Astrocyte (in vitro differentiated cells and primary cell): ENCODE measurements around the gene PROM1. TPM values are rescaled to one million over a fixed set of nuclear protein-coding genes. Genes with fewer than 3 reads are reported as not detected.

Source experiments
- DNase-seq: peaks from one replicate; pipeline ENCODE4 v3.0.0-alpha.2; 2010; ENCODE audit warnings: low read depth
- FAIRE-seq: peaks from 2 replicates; lab custom pipeline; 2011; peaks lifted over from hg19 to GRCh38; lab: Jason Lieb, UNC
- H2AFZ ChIP-seq: 2 replicates; pipeline ENCODE4 v1.6.0; 2012; ENCODE audit warnings: low read depth, low read length, inconsistent platforms
- H3K27ac ChIP-seq: 2 replicates; pipeline ENCODE4 v1.5.1; 2011; ENCODE audit warnings: low read depth, low read length, inconsistent platforms
- H3K27me3 ChIP-seq: 2 replicates; pipeline ENCODE4 v1.6.0; 2011; ENCODE audit warnings: low read length, inconsistent platforms; ENCODE audit not compliant: insufficient read depth
- H3K36me3 ChIP-seq: 2 replicates; pipeline ENCODE4 v1.5.1; 2011; ENCODE audit warnings: low read length, inconsistent platforms; ENCODE audit not compliant: insufficient read depth
- H3K4me1 ChIP-seq: 2 replicates; pipeline ENCODE4 v1.5.1; 2011; ENCODE audit warnings: low read length, inconsistent platforms; ENCODE audit not compliant: insufficient read depth
- H3K4me2 ChIP-seq: 2 replicates; pipeline ENCODE4 v1.6.0; 2012; ENCODE audit warnings: low read length, inconsistent platforms
- H3K4me3 ChIP-seq: 2 replicates; pipeline ENCODE4 v1.5.1; 2011; ENCODE audit warnings: low read depth, mild to moderate bottlenecking, low read length, inconsistent platforms; ENCODE audit not compliant: insufficient read depth
- H3K79me2 ChIP-seq: 2 replicates; pipeline ENCODE4 v1.6.0; 2012; ENCODE audit warnings: mild to moderate bottlenecking, low read length, inconsistent platforms; ENCODE audit not compliant: insufficient read depth
- H3K9ac ChIP-seq: 2 replicates; pipeline ENCODE4 v1.6.0; 2012; ENCODE audit warnings: mild to moderate bottlenecking, low read length, inconsistent platforms
- H3K9me3 ChIP-seq: 2 replicates; pipeline ENCODE4 v1.5.1; 2012; ENCODE audit warnings: low read depth, mild to moderate bottlenecking, low read length, inconsistent platforms; ENCODE audit not compliant: insufficient read depth
- H4K20me1 ChIP-seq: 2 replicates; pipeline ENCODE4 v1.6.0; 2012; ENCODE audit warnings: low read length, inconsistent platforms; ENCODE audit not compliant: insufficient read depth
- H3K27ac Mint-ChIP-seq: one replicate; pipeline ENCODE4 v1.8.0; 2021; ENCODE audit warnings: mild to moderate bottlenecking, mixed read lengths; ENCODE audit not compliant: unreplicated experiment
- H3K27me3 Mint-ChIP-seq: one replicate; pipeline ENCODE4 v1.8.0; 2021; ENCODE audit warnings: low read depth, mixed read lengths; ENCODE audit not compliant: unreplicated experiment
- H3K36me3 Mint-ChIP-seq: one replicate; pipeline ENCODE4 v1.8.0; 2021; ENCODE audit warnings: low read depth, mixed read lengths; ENCODE audit not compliant: unreplicated experiment
- H3K4me1 Mint-ChIP-seq: one replicate; pipeline ENCODE4 v1.8.0; 2021; ENCODE audit warnings: low read depth, mixed read lengths; ENCODE audit not compliant: unreplicated experiment
- H3K4me3 Mint-ChIP-seq: one replicate; pipeline ENCODE4 v1.8.0; 2021; ENCODE audit warnings: mild to moderate bottlenecking, moderate library complexity, mixed read lengths; ENCODE audit not compliant: unreplicated experiment
- H3K9me3 Mint-ChIP-seq: one replicate; pipeline ENCODE4 v1.8.0; 2021; ENCODE audit warnings: mild to moderate bottlenecking, mixed read lengths; ENCODE audit not compliant: unreplicated experiment
- EZH2 ChIP-seq: IDR thresholded peaks from 2 replicates; pipeline ENCODE4 v1.6.1; 2012; ENCODE audit warnings: mild to moderate bottlenecking, low read length, inconsistent platforms; ENCODE audit not compliant: insufficient read depth
- total RNA-seq: library from RNA; stranded (reverse); gene quantifications from 2 replicates; pipeline ENCODE4 v1.2.1, GENCODE V29; 2021
- TF ChIP-seq, protein P1 (sequence below): IDR thresholded peaks from 2 replicates; pipeline ENCODE4 v1.5.1; 2011; ENCODE audit warnings: low read depth, mild to moderate bottlenecking, inconsistent platforms, low read length, moderate library complexity; ENCODE audit not compliant: insufficient read depth

The PROM1 gene
- total RNA-seq, 1 donor from 2014 or later, result 34.5 TPM

DNA sequence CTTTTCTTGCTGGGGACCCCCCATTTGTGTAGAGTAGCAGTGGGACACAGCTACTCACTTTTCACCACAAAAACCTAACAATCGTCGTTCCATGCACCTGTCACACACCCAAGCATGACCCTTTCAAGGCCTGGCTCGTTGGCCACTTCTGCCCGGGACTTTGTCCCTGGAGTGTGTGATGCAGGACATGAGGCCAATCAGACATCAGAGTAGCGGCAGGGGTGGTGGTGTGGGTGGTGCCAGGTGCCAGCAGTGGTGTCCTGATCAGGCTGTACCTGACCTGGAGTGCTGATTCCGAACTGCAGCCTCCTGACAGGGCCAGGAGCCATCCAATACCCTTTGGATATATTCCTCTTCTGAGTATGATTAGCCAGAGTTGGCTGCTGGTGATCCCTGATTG, 23.1 kb upstream of the PROM1 start:
- H3K9ac ChIP-seq, result no peak overlapping the region
- DNase-seq (no peak), FAIRE-seq (no peak)
- TF ChIP-seq, protein P1, sequence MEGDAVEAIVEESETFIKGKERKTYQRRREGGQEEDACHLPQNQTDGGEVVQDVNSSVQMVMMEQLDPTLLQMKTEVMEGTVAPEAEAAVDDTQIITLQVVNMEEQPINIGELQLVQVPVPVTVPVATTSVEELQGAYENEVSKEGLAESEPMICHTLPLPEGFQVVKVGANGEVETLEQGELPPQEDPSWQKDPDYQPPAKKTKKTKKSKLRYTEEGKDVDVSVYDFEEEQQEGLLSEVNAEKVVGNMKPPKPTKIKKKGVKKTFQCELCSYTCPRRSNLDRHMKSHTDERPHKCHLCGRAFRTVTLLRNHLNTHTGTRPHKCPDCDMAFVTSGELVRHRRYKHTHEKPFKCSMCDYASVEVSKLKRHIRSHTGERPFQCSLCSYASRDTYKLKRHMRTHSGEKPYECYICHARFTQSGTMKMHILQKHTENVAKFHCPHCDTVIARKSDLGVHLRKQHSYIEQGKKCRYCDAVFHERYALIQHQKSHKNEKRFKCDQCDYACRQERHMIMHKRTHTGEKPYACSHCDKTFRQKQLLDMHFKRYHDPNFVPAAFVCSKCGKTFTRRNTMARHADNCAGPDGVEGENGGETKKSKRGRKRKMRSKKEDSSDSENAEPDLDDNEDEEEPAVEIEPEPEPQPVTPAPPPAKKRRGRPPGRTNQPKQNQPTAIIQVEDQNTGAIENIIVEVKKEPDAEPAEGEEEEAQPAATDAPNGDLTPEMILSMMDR, result no peak
- no peak for TF ChIP-seq EZH2
- H4K20me1 ChIP-seq, result no peaks in the 10 kb centered on the region
- no peaks in the 10 kb centered on the region for H3K4me1 ChIP-seq
- H3K27me3 ChIP-seq, result peaks cover 18% of the 10 kb centered on the region
- Mint-ChIP-seq H3K4me3 (no peak overlapping the region), H3K27me3 (peaks cover 11% of the 10 kb centered on the region), H3K27ac (no peak overlapping the region), H3K4me1 (no peaks in the 10 kb centered on the region), H3K9me3 (peaks cover 5% of the 10 kb centered on the region), H3K36me3 (no peaks in the 10 kb centered on the region)
- no peaks in the 10 kb centered on the region for H3K79me2 ChIP-seq
- H2AFZ ChIP-seq, result no peak overlapping the region
- no peak overlapping the region for H3K4me2 ChIP-seq
- H3K36me3 ChIP-seq, result no peaks in the 10 kb centered on the region
- H3K27ac ChIP-seq, result no peak overlapping the region
- no peak overlapping the region for H3K4me3 ChIP-seq
- no peaks in the 10 kb centered on the region for H3K9me3 ChIP-seq

DNA sequence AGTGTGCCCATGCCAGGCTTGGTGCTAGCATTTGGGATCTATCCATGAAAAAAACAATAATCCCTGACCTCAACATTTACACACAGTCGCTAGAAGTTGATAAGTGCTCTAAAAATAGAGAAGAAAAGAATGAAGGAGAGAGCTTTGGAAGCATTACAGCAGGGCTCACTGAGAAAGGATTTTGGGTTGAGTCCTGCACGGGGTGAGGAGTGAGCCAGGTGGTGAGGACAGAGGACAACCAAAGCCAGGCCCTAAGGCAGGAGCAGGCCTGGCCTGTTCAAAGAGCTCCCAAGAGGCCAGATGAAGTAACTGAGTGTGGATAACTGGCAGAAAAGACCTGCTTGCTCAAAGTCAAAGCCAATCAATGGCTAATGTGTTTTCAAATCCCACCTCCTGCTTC, 20.7 kb upstream of the PROM1 start:
- no peaks in the 10 kb centered on the region for H4K20me1 ChIP-seq
- H2AFZ ChIP-seq, result no peak overlapping the region
- H3K27ac ChIP-seq, result no peak overlapping the region
- H3K27me3 ChIP-seq, result peaks cover 24% of the 10 kb centered on the region
- DNase-seq (no peak), FAIRE-seq (no peak)
- H3K79me2 ChIP-seq, result no peaks in the 10 kb centered on the region
- Mint-ChIP-seq H3K4me3 (no peak overlapping the region), H3K27ac (no peak overlapping the region), H3K4me1 (no peaks in the 10 kb centered on the region), H3K36me3 (no peaks in the 10 kb centered on the region), H3K27me3 (peaks cover 11% of the 10 kb centered on the region), H3K9me3 (peaks cover 4% of the 10 kb centered on the region)
- no peaks in the 10 kb centered on the region for H3K4me1 ChIP-seq
- H3K9ac ChIP-seq, result no peak overlapping the region
- H3K9me3 ChIP-seq, result no peaks in the 10 kb centered on the region
- no peaks in the 10 kb centered on the region for H3K36me3 ChIP-seq
- H3K4me2 ChIP-seq, result no peak overlapping the region
- H3K4me3 ChIP-seq, result no peak overlapping the region
- TF ChIP-seq, protein P1, result no peak
- TF ChIP-seq EZH2, result no peak

DNA sequence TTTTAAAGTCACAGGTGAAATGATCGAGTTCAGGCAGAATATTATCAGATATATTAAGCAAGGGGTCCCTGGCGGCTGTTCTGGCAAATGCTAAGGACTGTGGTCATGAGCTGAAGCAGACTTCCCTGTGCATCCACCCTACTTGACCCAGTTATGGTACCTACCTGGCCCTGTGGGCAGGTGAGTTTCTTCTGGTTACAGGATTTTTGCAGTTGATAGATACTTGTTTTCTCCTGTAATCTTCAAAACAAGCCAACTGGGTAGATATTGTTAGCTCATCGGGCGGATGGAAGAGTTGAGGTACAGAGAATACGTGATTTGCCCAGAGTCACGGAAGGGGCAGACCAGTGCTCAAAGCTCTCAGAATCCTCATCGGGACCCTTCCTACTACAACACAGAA, 18.5 kb upstream of the PROM1 start:
- no peak for TF ChIP-seq EZH2
- TF ChIP-seq, protein P1, result no peak
- no peaks in the 10 kb centered on the region for H3K79me2 ChIP-seq
- H3K27me3 ChIP-seq, result peaks cover 21% of the 10 kb centered on the region
- Mint-ChIP-seq H3K4me1 (no peaks in the 10 kb centered on the region), H3K36me3 (no peaks in the 10 kb centered on the region), H3K27me3 (peaks cover 7% of the 10 kb centered on the region), H3K27ac (no peak overlapping the region), H3K4me3 (no peak overlapping the region), H3K9me3 (no peaks in the 10 kb centered on the region)
- H3K4me1 ChIP-seq, result no peaks in the 10 kb centered on the region
- H3K4me2 ChIP-seq, result no peak overlapping the region
- H3K4me3 ChIP-seq, result no peak overlapping the region
- H3K27ac ChIP-seq, result no peak overlapping the region
- H3K9ac ChIP-seq, result no peak overlapping the region
- DNase-seq, result no peak
- no peaks in the 10 kb centered on the region for H4K20me1 ChIP-seq
- no peaks in the 10 kb centered on the region for H3K9me3 ChIP-seq
- H3K36me3 ChIP-seq, result no peaks in the 10 kb centered on the region
- FAIRE-seq, result no peak
- no peak overlapping the region for H2AFZ ChIP-seq
